GM13976 (cell line): ENCODE measurements around the gene MSI2.

Experiments used
- DNase-seq: peaks from one replicate; pipeline ENCODE4 v3.0.0; 2012; ENCODE audit warnings: low spot score
- CTCF ChIP-seq: IDR thresholded peaks from 2 replicates; pipeline ENCODE4 v1.5.1; 2012; ENCODE audit warnings: borderline replicate concordance, mild to moderate bottlenecking; ENCODE audit not compliant: insufficient read depth; ENCODE audit errors: extremely low read depth, missing control alignments, control extremely low read depth
- in situ Hi-C: fragments of 300-500 bp; cut with MboI; formaldehyde crosslinking; loops from one replicate; pipeline ENCODE4 v1.12.0; 2022; ENCODE audit warnings: low sequenced_read_pairs, mixed read lengths, inconsistent platforms; ENCODE audit not compliant: unreplicated experiment

Gene MSI2

GRCh38 chr17:57316361-57316760 lies 60.0 kb downstream of the MSI2 start:
- in situ Hi-C loops = no loop called here
- no peak for TF ChIP-seq CTCF
- DNase-seq = no peak

GRCh38 chr17:57317079-57317478 lies 60.8 kb downstream of the MSI2 start:
- in situ Hi-C loops = no loop called here
- TF ChIP-seq CTCF = no peak
- DNase-seq = no peak

- in situ Hi-C loops = no loop called here
- DNase-seq = no peak
- no peak for TF ChIP-seq CTCF
Measured at GRCh38 chr17:57318913-57319312, 62.6 kb downstream of the MSI2 start.

GRCh38 chr17:57319806-57320205 lies 63.5 kb downstream of the MSI2 start:
- no peak for DNase-seq
- TF ChIP-seq CTCF = no peak
- in situ Hi-C loops = no loop called here

GRCh38 chr17:57323391-57323790 lies 67.1 kb downstream of the MSI2 start:
- no peak for TF ChIP-seq CTCF
- DNase-seq = no peak
- in situ Hi-C loops = no loop called here

- TF ChIP-seq CTCF = no peak
- in situ Hi-C loops = no loop called here
- DNase-seq = no peak
Measured at GRCh38 chr17:57324060-57324459, 67.7 kb downstream of the MSI2 start.

- in situ Hi-C loops = no loop called here
- DNase-seq = no peak
- no peak for TF ChIP-seq CTCF
Measured at GRCh38 chr17:57324631-57325030, 68.3 kb downstream of the MSI2 start.
